Vagina (tissue), 2 donors: ENCODE results near the gene H2BW2.

ENCODE experiments used
- POLR2A ChIP-seq, 2 donors: fragments of 450-650 bp; IDR thresholded peaks; one replicate each; pipeline ENCODE4 v1.6.1; 2017; ENCODE audit warnings: antibody characterized with exemption in 2 of 2, mild to moderate bottlenecking in 2 of 2, moderate library complexity in 2 of 2
- TF ChIP-seq, protein P1 (sequence below), 3 experiments: fragments of 450-650 bp in 2 of 3; fragments of 200-600 bp in 1 of 3; sonication (generic) in 1 of 3; IDR thresholded peaks; one replicate each; pipeline ENCODE4 v1.5.1; 2017 to 2019; ENCODE audit warnings: antibody characterized with exemption in 3 of 3, mild to moderate bottlenecking in 2 of 3, moderate library complexity in 2 of 3

DNA sequence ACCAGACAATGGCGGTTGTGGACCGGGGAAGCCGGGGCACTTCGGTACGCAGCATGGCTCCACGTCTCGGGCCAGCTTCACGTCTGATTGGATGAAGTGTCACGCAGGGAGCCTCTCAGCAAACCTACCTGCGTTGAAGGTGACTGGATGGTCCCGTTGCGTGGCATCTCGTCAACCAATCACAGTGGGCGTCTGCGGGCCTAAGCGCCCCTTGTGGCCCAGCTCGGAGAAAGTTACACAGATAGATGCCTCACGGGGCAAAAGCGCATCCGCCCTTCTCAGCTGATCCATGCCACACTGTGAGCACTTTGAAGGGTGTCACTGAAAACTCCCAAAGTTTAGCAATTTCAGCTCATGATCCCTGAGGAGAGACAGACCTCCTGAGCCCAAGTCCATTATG lies 26.1 kb upstream of the H2BW2 start, which contains the start of gene H2BW1:
- TF ChIP-seq POLR2A (IDR thresholded peaks at IDR 0.05), result no peak
- TF ChIP-seq, protein P1, sequence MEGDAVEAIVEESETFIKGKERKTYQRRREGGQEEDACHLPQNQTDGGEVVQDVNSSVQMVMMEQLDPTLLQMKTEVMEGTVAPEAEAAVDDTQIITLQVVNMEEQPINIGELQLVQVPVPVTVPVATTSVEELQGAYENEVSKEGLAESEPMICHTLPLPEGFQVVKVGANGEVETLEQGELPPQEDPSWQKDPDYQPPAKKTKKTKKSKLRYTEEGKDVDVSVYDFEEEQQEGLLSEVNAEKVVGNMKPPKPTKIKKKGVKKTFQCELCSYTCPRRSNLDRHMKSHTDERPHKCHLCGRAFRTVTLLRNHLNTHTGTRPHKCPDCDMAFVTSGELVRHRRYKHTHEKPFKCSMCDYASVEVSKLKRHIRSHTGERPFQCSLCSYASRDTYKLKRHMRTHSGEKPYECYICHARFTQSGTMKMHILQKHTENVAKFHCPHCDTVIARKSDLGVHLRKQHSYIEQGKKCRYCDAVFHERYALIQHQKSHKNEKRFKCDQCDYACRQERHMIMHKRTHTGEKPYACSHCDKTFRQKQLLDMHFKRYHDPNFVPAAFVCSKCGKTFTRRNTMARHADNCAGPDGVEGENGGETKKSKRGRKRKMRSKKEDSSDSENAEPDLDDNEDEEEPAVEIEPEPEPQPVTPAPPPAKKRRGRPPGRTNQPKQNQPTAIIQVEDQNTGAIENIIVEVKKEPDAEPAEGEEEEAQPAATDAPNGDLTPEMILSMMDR (IDR thresholded peaks at IDR 0.05), result no peak
